Activated CD4-positive, alpha-beta memory T cell treated with anti-CD3 and anti-CD28 coated beads, Interleukin-2, amount 10 ng/mL, durations not matched to agents 7 days and 5 days (primary cell): ENCODE measurements around the gene CLEC16A. TPM values are rescaled to one million over a fixed set of nuclear protein-coding genes. Genes with fewer than 3 reads are reported as not detected.
A peak's percentile ranks its signal among the peaks of the same experiment; 100 is the strongest.

ENCODE experiments used
- CTCF ChIA-PET: fragments of 350-600 bp; sonication (Branson Sonifier 250); formaldehyde crosslinking; loops from one replicate; lab custom pipeline; 2021; ENCODE audit warnings: antibody characterized with exemption, inconsistent platforms; lab: Charles Lee
- POLR2A ChIA-PET: fragments of 350-600 bp; sonication (Branson Sonifier 250); formaldehyde crosslinking; loops from one replicate; lab custom pipeline; 2021; ENCODE audit warnings: antibody characterized with exemption; lab: Charles Lee
- DNase-seq: peaks from one replicate; pipeline ENCODE4 v3.0.0-alpha.2; 2020
- H3K27ac Mint-ChIP-seq: one replicate; pipeline ENCODE4 v1.8.0; 2021; ENCODE audit warnings: mild to moderate bottlenecking, mixed read lengths
- H3K27me3 Mint-ChIP-seq: one replicate; pipeline ENCODE4 v1.8.0; 2021; ENCODE audit warnings: mixed read lengths
- H3K36me3 Mint-ChIP-seq: one replicate; pipeline ENCODE4 v1.8.0; 2021; ENCODE audit warnings: low read depth, mixed read lengths
- H3K4me1 Mint-ChIP-seq: one replicate; pipeline ENCODE4 v1.8.0; 2021; ENCODE audit warnings: mixed read lengths
- H3K4me3 Mint-ChIP-seq: one replicate; pipeline ENCODE4 v1.8.0; 2021; ENCODE audit warnings: mild to moderate bottlenecking, mixed read lengths
- H3K9me3 Mint-ChIP-seq: one replicate; pipeline ENCODE4 v1.8.0; 2021; ENCODE audit warnings: mixed read lengths
- total RNA-seq, 2 experiments: library from RNA; stranded (reverse); gene quantifications; one replicate each; pipeline ENCODE4 v1.2.3, GENCODE V29; 2021

CLEC16A gene
- total RNA-seq, 2 experiments from 2014 or later, result 30.3 to 32.4 TPM

DNA sequence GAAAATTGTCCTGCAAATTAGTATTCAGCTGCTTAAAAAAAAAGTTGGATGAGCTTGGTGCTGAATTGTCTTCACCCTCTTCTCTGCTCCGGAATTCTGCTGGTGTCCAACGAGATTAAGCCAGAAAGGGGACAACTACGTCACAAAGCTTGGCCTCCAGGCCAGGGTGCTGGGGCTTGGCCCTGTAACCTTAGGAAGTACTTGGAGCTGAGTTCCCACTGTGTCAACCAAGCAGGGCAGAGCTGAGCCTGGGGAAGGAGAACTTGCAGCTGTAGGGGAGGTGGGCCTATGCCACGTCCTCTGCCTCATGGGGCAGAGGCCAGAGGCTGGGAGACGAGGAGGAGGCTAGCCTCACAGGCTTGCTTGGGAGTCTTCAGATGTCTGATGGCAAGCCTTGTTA is 71.2 kb downstream of the CLEC16A start:
- Mint-ChIP-seq H3K27me3 (no peaks in the 10 kb centered on the region), H3K27ac (no peak overlapping the region), H3K4me1 (peaks cover 15% of the 10 kb centered on the region), H3K36me3 (peaks cover 41% of the 10 kb centered on the region), H3K9me3 (no peaks in the 10 kb centered on the region), H3K4me3 (no peak overlapping the region)
- DNase-seq, result no peak
- ChIA-PET CTCF (interaction anchor here (1.0 kb wide), 1 partner anchor 44 kb away, joined by 4 read pairs; no protein-coding TSS in a partner anchor), POLR2A (no interaction called here)

DNA sequence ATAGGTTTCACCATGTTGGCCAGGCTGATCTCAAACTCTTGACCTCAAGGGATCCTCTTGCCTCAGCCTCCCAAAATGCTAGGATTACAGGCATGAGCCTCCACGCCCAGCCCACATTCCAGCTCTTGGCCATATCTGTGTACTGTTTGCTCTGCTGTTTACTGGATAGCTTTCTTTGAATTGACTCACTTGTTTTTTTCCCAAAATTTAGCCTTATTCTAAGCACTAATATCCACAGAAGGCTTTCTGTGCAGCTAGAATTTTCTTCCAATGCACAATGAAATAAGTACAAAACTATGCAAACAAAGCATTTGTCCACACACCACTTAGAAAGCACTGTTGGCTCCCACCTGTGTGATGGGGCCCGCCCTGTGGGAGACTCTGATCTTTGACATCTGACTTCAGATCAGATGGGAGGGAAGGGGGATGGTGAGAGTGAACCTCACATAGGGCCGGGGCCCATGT is 72.2 kb downstream of the CLEC16A start:
- H3K36me3 Mint-ChIP-seq, result peaks cover 41% of the 10 kb centered on the region
- H3K27me3 Mint-ChIP-seq, result no peaks in the 10 kb centered on the region
- no peak overlapping the region for H3K27ac Mint-ChIP-seq
- CTCF ChIA-PET, result interaction anchor here (1.0 kb wide), 1 partner anchor 238 kb away, joined by 3 read pairs; no protein-coding TSS in a partner anchor
- no peaks in the 10 kb centered on the region for H3K9me3 Mint-ChIP-seq
- H3K4me1 Mint-ChIP-seq, result peaks cover 12% of the 10 kb centered on the region
- no peak for DNase-seq
- POLR2A ChIA-PET, result interaction anchor here (1.4 kb wide), 1 partner anchor 239 kb away, joined by 4 read pairs; the partner anchor contains the start of gene SOCS1
- no peak overlapping the region for H3K4me3 Mint-ChIP-seq

DNA sequence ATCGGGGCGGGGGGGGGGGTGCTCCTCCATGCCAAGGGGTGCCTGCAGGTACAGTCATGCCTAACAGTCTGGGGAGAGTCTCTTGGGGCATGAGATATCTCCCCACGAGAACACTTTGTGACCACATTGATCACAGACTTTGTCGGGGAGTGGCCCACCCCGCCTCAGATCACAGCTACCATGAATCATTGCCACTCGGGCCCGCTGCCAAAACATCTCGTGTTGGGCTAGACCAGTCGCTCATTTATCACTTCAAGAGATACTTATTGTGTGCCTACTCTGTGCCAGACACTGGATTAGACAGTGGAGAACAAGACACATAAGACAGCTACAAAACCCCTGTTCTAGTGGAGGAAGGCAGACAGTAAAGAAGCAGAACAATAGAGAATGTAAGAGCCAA is 72.6 kb downstream of the CLEC16A start:
- Mint-ChIP-seq H3K4me3 (no peak overlapping the region), H3K27me3 (no peaks in the 10 kb centered on the region), H3K27ac (no peak overlapping the region), H3K4me1 (peaks cover 12% of the 10 kb centered on the region), H3K9me3 (no peaks in the 10 kb centered on the region), H3K36me3 (peaks cover 41% of the 10 kb centered on the region)
- ChIA-PET POLR2A (interaction anchor here (1.4 kb wide), 1 partner anchor 239 kb away, joined by 4 read pairs; the partner anchor contains the start of gene SOCS1), CTCF (interaction anchor here (1.0 kb wide), 1 partner anchor 237 kb away, joined by 3 read pairs; no protein-coding TSS in a partner anchor)
- DNase-seq, result no peak

DNA sequence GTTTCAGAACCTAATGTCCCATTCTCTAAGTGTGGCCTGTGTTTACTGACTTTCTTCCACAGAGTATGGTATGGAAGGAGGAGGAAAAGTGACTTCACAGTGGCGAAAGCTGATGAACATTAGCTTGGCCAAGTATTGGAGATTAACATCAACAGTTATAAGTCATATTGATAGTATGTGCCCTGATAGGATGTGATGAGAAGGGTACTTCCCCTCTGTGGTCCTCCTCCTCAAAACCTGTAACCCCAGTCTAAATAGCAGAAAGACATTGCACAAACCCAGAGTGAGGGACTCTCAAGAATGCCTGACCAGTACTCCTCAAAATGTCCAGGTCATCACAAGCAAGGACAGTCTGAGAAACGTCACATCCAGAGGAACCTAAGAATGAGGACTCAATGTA is 73.1 kb downstream of the CLEC16A start:
- Mint-ChIP-seq H3K9me3 (no peaks in the 10 kb centered on the region), H3K27me3 (no peaks in the 10 kb centered on the region), H3K4me3 (no peak overlapping the region), H3K4me1 (peaks cover 12% of the 10 kb centered on the region), H3K36me3 (peaks cover 44% of the 10 kb centered on the region), H3K27ac (no peak overlapping the region)
- POLR2A ChIA-PET, result interaction anchor here (1.4 kb wide), 1 partner anchor 238 kb away, joined by 4 read pairs; the partner anchor contains the start of gene SOCS1
- CTCF ChIA-PET, result no interaction called here
- DNase-seq, result no peak

DNA sequence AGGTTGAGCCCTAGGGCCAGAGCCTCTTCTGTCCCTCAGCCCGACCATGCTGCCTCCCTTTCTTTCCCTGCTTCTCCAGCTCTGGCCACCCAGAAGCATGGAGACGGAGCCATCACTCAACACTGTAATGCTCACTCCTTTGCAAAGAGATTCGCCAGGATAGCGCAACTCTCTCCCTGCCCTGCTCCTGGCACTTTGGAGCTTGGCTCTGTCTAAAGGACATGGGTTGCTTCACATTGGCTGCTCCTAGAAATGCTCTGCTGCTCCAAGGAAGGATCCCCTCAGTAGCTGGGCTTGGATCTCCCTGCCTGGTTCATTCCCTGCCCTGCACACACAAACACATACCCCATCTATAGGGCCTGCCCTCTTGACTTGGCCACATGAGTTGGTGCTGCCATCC is 76.0 kb downstream of the CLEC16A start:
- DNase-seq, result no peak
- no peaks in the 10 kb centered on the region for H3K27me3 Mint-ChIP-seq
- no peak overlapping the region for H3K4me3 Mint-ChIP-seq
- H3K36me3 Mint-ChIP-seq, result peaks cover 61% of the 10 kb centered on the region
- POLR2A ChIA-PET, result interaction anchor here (1.2 kb wide), 1 partner anchor 8 kb away, joined by 4 read pairs; no protein-coding TSS in a partner anchor
- H3K4me1 Mint-ChIP-seq, result peaks cover 35% of the 10 kb centered on the region
- peaks cover under 1% of the 10 kb centered on the region for H3K9me3 Mint-ChIP-seq
- CTCF ChIA-PET, result interaction anchor here (1.2 to 1.4 kb wide), 2 partner anchors 37 to 351 kb away, joined by 3 read pairs; no protein-coding TSS in a partner anchor
- no peak overlapping the region for H3K27ac Mint-ChIP-seq

DNA sequence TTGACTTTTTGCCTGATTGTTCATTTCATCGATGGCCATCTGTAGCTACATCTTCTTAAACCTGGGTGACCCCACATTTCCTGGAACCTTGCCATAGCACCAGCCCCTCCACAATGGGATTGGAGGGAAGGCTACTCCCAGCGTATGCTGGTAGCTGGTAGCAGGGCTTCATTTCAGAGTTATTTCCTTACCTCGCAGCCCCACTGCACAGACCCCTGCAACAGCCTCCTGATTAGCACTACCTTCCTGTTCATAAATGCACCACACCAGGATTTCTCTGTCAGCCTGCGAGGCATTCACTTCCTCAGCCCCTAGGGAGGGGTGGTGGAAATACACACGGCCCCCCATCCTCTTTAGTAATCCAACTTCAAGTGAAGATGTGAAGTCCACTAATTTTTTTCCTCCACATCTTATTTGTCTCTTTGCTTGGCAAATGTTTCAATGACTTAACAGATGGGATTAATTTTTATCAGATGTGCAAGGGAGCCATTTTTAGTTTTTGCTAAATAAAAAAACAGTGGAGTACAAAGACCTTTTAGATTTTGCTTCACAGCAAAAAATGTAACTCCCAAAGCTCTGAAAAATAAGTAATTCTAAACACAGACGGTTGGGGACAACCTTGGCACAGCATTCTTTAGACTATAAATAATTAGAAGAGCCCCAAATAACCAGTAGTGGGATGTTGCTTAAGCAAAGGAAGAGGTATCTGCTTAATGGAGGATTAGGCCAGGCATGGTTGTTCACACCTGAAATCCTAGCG is 76.6 kb downstream of the CLEC16A start:
- Mint-ChIP-seq H3K27ac (no peak overlapping the region), H3K4me1 (peaks cover 39% of the 10 kb centered on the region), H3K4me3 (no peak overlapping the region), H3K27me3 (no peaks in the 10 kb centered on the region), H3K36me3 (peaks cover 64% of the 10 kb centered on the region), H3K9me3 (peaks cover 6% of the 10 kb centered on the region)
- no peak for DNase-seq
- ChIA-PET POLR2A (interaction anchor here (1.2 kb wide), 1 partner anchor 8 kb away, joined by 4 read pairs; no protein-coding TSS in a partner anchor), CTCF (interaction anchor here (1.2 kb wide), 1 partner anchor 37 kb away, joined by 3 read pairs; no protein-coding TSS in a partner anchor)

DNA sequence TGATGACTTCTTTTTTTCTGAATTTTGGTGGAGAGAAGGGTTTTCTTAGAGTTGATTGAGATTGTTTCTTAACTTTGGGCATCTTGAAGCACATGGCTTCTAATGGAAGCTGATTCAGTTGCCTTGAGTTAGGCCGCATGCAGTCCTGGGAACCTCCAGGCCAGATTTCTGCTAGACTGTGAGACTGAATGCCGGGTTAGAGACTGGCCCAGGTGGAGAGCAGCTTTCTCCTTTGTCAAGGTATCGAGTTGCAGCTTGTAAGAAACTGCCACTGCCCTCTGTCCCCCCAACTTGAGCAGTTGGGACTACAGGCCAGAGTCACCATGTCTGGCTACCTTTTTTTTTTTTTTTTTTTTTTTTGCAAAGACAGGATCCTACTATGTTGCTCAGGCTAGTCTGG is 77.6 kb downstream of the CLEC16A start:
- ChIA-PET POLR2A (interaction anchor here (1.5 kb wide), 1 partner anchor 9 kb away, joined by 3 read pairs; no protein-coding TSS in a partner anchor), CTCF (no interaction called here)
- peaks cover 74% of the 10 kb centered on the region for H3K36me3 Mint-ChIP-seq
- DNase-seq, result no peak
- peaks cover 36% of the 10 kb centered on the region for H3K4me1 Mint-ChIP-seq
- H3K9me3 Mint-ChIP-seq, result peaks cover 16% of the 10 kb centered on the region
- no peaks in the 10 kb centered on the region for H3K27me3 Mint-ChIP-seq
- no peak overlapping the region for H3K4me3 Mint-ChIP-seq
- H3K27ac Mint-ChIP-seq, result no peak overlapping the region

DNA sequence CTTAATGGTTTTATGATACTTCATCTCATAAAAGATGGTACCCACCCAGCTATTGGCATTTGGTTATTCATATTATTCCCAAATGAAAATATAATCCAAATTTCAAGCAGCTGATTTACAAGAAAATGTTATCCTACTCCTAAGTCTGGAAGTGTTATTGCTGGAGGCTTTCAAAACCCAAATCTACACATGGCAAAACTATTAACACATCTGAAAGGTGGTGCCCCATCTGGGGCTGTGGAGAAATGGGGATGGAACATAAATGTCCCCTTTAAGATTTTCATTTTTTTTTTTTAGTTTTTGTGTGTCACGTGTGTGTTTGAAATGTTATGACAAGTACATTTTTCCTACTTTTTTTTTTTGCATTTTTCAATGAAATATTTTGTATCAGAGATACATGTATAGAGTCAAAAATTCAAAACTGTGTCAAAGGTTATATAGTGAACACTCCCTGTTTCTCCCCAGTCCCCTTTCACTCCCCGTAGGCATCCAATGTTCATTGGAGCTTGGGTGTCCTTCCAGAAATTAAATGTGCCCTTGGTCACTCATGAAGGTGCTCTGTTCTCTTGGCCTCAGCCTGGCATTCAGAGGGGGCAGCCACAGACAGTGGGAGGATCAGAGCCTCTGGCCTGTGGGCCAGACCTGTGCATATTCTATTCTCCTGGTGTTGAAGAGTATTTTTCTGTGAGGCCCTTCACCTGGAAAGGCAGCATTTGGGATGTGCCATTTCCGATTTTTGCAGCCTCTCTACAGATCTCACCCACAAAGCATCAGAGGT is 79.1 kb downstream of the CLEC16A start:
- CTCF ChIA-PET, result interaction anchor here (1.1 to 1.3 kb wide), 2 partner anchors 51 to 53 kb away, joined by 3 to 4 read pairs; no protein-coding TSS in a partner anchor
- no peak for DNase-seq
- no peak overlapping the region for H3K27ac Mint-ChIP-seq

DNA sequence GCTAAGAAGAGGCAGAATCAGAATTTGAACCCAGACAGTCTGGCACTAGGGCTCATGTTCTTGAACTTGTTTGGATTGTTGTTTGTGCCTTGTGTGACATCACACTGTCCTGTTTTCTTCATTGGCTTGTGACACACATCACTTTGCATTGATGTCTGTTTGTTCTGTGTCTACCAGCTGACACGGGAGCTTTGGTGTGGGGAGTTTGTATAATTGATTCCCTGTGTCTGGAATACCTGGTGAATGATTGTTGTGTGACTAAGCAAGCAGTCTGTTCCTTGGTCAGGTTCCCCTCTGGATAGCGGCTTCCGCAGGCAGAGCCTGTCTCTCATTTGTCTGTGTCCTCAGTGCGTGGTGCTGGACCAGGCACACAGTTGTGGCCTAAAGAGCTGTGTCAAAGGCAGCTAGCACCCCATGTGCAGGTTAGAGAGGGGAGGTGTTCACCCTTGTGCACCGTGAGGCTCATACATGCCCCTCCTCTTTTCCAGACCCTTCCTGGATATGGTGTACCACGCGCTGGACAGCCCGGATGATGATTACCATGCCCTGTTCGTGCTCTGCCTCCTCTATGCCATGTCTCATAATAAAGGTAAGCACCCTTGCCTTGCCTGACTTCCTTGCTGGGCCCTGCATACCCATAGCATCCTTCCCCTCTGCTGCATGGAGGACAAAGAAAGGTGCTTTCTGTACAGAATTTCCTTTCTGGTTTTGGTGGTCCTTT is 80.1 kb downstream of the CLEC16A start:
- CTCF ChIA-PET, result interaction anchor here (1.1 kb wide), 1 partner anchor 54 kb away, joined by 3 read pairs; no protein-coding TSS in a partner anchor
- peaks cover 38% of the 10 kb centered on the region for H3K9me3 Mint-ChIP-seq
- DNase-seq, result no peak
- H3K4me1 Mint-ChIP-seq, result peaks cover 30% of the 10 kb centered on the region
- POLR2A ChIA-PET, result interaction anchor here (1.0 to 3.6 kb wide), 9 partner anchors 10 to 234 kb away, joined by 3 to 20 read pairs (median 5); partner anchors contain the start of gene SOCS1
- H3K36me3 Mint-ChIP-seq, result peaks cover 88% of the 10 kb centered on the region
- peak overlapping the region; percentile 56 for H3K27ac Mint-ChIP-seq
- H3K4me3 Mint-ChIP-seq, result no peak overlapping the region
- H3K27me3 Mint-ChIP-seq, result no peaks in the 10 kb centered on the region

More for the DNA sequence above, 79.1 kb downstream of the CLEC16A start:
- no peaks in the 10 kb centered on the region for H3K27me3 Mint-ChIP-seq
- peaks cover 28% of the 10 kb centered on the region for H3K9me3 Mint-ChIP-seq
- POLR2A ChIA-PET, result interaction anchor here (2.1 to 3.6 kb wide), 3 partner anchors 28 to 232 kb away, joined by 6 to 20 read pairs (median 7); partner anchors contain the start of gene SOCS1
- peaks cover 81% of the 10 kb centered on the region for H3K36me3 Mint-ChIP-seq
- no peak overlapping the region for H3K4me3 Mint-ChIP-seq
- peaks cover 28% of the 10 kb centered on the region for H3K4me1 Mint-ChIP-seq

DNA sequence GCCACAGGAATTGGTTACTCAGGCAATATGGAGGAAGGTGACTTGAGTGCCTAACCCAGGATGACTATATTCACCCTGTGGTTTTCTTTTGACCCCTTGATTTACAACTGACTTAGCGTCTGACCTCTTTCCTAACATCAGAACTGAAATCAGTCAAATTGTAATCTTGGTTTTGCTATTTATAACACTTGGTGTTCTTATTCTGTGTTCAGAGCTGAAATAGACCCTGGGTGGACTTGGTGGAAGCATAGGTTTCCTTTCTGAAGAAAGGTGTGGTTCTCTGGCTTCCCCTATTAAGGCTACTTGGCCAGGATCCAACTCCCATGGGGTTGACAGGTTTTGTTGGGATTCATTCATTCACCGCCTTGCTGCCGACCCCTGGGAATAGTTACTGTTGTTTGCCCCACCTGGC is 80.8 kb downstream of the CLEC16A start:
- Mint-ChIP-seq H3K4me3 (no peak overlapping the region), H3K36me3 (peaks cover 92% of the 10 kb centered on the region), H3K27ac (peak overlapping the region; percentile 56), H3K9me3 (peaks cover 43% of the 10 kb centered on the region), H3K4me1 (peaks cover 30% of the 10 kb centered on the region), H3K27me3 (no peaks in the 10 kb centered on the region)
- DNase-seq, result no peak
- ChIA-PET POLR2A (interaction anchor here (1.0 to 3.6 kb wide), 9 partner anchors 9 to 233 kb away, joined by 3 to 20 read pairs (median 5); partner anchors contain the start of gene SOCS1), CTCF (interaction anchor here (0.6 to 1.0 kb wide), 2 partner anchors 11 to 61 kb away, joined by 3 to 4 read pairs; no protein-coding TSS in a partner anchor)

DNA sequence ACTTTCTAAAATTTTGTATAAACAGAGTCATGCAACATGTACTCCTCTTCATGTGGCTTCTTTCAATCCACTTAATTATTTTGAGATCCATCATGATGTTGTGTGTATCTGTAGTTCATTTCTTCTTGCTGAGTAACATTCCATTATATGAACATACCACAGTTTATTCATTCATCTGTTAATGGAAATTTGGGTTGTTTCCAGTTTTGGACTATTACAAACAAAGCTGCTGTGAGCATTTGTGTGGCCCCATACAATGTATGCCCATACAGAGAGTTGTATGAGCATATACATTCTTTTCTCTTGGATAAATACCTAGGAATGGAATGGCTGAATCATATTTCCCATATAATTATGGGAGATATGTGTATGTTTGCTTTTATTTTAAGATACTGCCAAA is 85.6 kb downstream of the CLEC16A start:
- H3K9me3 Mint-ChIP-seq, result peaks cover 43% of the 10 kb centered on the region

More for the DNA sequence above, 85.6 kb downstream of the CLEC16A start:
- H3K27ac Mint-ChIP-seq, result no peak overlapping the region
- CTCF ChIA-PET, result no interaction called here
- H3K4me1 Mint-ChIP-seq, result peaks cover 46% of the 10 kb centered on the region
- H3K36me3 Mint-ChIP-seq, result peaks cover 94% of the 10 kb centered on the region
- POLR2A ChIA-PET, result interaction anchor here (1.2 kb wide), 1 partner anchor 22 kb away, joined by 4 read pairs; no protein-coding TSS in a partner anchor
- no peaks in the 10 kb centered on the region for H3K27me3 Mint-ChIP-seq
- DNase-seq, result no peak
- H3K4me3 Mint-ChIP-seq, result no peak overlapping the region
